Measurements from ENCODE around the gene SND1.
"Not testable (repeated sequence)": the region's sequence is repeated elsewhere in the genome, so short reads cannot be mapped to it uniquely, and the experiment has no call there.

SND1 gene

GRCh38 chr7:128108641-128109423, 456.8 kb downstream of the SND1 start:
- DNase-seq = peak; percentile 67 to 86 (median 82)

- DNase-seq = not testable (repeated sequence)
Observed at GRCh38 chr7:128109424-128109969, 457.5 kb downstream of the SND1 start.

- DNase-seq = no peak
Observed at GRCh38 chr7:128110641-128111364, 458.8 kb downstream of the SND1 start.

- no peak for DNase-seq
Observed at GRCh38 chr7:128112018-128112780, 460.2 kb downstream of the SND1 start.

GRCh38 chr7:128112781-128113221, 460.8 kb downstream of the SND1 start:
- DNase-seq = no peak

- no peak for DNase-seq
Observed at GRCh38 chr7:128113839-128114238, 461.8 kb downstream of the SND1 start.

GRCh38 chr7:128114806-128115205, 462.8 kb downstream of the SND1 start:
- no peak for DNase-seq

- DNase-seq = peak; percentile 55 to 58 (median 56)
Observed at GRCh38 chr7:128115336-128115820, 463.4 kb downstream of the SND1 start.

- no peak for DNase-seq
Observed at GRCh38 chr7:128115821-128116723, 464.1 kb downstream of the SND1 start.

GRCh38 chr7:128116740-128117139, 464.7 kb downstream of the SND1 start:
- no peak for DNase-seq

GRCh38 chr7:128117691-128118090, 465.7 kb downstream of the SND1 start:
- no peak for DNase-seq

- no peak for DNase-seq
Observed at GRCh38 chr7:128119036-128119435, 467.0 kb downstream of the SND1 start.

- DNase-seq = no peak
Observed at GRCh38 chr7:128120116-128120515, 468.1 kb downstream of the SND1 start.

GRCh38 chr7:128120976-128121490, 469.0 kb downstream of the SND1 start:
- DNase-seq = no peak

GRCh38 chr7:128121711-128122530, 469.9 kb downstream of the SND1 start:
- peak; percentile 85 to 90 (median 87) for DNase-seq

GRCh38 chr7:128122576-128123290, 470.7 kb downstream of the SND1 start:
- peak; percentile 36 to 61 (median 37) for DNase-seq

GRCh38 chr7:128123291-128124037, 471.5 kb downstream of the SND1 start:
- no peak for DNase-seq

GRCh38 chr7:128124786-128125185, 472.8 kb downstream of the SND1 start:
- DNase-seq = no peak

- peak; percentile 79 to 92 (median 85) for DNase-seq
Observed at GRCh38 chr7:128125816-128126215, 473.8 kb downstream of the SND1 start.

Data from suppressor macrophage treated with lipopolysaccharide for 1 hour (primary cell).